GM12865 (cell line): Measurements from ENCODE around the gene GABBR2.

Experiments
- DNase-seq: peaks from one replicate; pipeline ENCODE4 v3.0.0; 2010; ENCODE audit warnings: low read depth
- H3K4me3 ChIP-seq: 2 replicates; pipeline ENCODE4 v1.5.1; 2011; ENCODE audit warnings: mild to moderate bottlenecking, low read depth, low read length, control low read depth
- CTCF ChIP-seq: IDR thresholded peaks from 2 replicates; pipeline ENCODE4 v1.5.1; 2011; ENCODE audit warnings: low read length, control low read depth, low read depth, inconsistent platforms; ENCODE audit not compliant: insufficient read depth; ENCODE audit errors: missing control alignments

GABBR2 gene

DNA sequence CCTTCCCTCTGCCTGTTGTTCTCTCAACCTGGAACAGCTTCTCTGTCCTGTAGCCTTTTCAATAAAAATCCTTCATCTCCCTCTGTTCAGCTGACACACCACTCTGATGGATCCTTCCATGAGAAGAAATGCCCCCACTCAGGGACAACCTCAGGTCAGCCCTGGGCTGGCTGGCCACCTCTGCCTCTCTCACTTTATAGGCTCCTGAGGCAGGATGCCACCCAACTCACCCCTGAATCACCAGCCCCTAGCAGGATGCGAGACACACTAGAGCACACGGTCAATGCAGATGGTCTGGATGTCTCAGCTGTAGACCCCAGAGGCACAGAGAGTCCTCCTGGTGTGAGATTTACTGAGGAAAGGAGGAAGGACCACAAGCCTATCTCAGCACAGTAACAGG, 93.8 kb downstream of the GABBR2 start:
- no peak for TF ChIP-seq CTCF
- no peak overlapping the region for H3K4me3 ChIP-seq
- no peak for DNase-seq

DNA sequence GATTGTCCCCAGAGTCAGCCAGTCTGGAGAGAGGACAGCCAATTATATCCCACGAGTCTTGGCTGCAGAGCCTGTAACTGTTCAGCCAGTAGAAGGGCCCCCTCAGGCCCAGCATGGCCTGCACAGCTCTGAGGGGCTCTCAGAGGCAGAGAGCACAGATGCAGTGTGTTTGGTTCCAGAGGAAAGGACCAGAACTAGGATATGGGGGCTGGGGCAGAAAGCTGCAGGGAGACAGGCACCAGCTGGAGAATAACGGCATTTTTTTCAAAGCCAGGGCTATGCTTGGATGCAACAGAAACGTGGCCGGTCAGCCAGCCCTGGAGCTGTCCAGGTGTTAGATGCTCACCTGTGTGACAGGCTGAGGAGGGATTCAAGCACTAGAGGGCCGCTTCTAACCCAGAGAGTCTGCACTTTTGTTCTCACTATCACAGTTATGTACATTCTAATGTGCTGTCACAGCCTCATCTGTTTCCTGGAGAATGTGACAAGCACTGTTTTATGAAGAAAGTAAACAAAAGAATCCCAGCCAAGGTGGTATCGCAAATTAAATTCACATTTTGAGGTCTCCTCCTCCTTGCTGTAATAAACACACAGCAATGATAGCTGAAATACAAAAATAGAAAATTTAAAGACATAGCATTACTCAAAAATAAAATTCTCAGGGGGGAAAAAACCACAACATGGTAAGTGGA, 96.5 kb downstream of the GABBR2 start:
- TF ChIP-seq CTCF, result no peak
- H3K4me3 ChIP-seq, result no peak overlapping the region
- no peak for DNase-seq

- no peak overlapping the region for H3K4me3 ChIP-seq
- no peak for TF ChIP-seq CTCF
- no peak for DNase-seq
Observed at GRCh38 chr9:98611319-98611718, 97.4 kb downstream of the GABBR2 start.

DNA sequence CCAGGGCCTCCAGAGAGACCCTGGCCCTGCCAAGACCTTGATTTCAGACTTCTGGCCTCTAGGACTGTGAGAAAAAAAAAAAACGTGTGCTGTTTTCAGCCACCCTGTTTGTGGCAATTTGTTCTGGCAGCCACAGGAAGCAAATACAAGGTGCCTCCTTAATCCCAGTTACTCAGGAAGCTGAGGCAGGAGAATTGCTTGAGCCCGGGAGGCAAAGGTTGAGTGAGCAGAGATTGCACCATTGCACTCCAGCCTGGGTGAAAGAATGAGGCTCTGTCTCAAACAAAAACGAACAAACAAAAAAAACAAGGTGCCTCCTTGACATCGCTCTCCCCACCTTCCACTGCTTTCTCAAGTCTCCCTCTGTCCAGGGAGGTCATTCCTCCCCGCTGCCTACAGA, 98.0 kb downstream of the GABBR2 start:
- DNase-seq, result no peak
- no peak overlapping the region for H3K4me3 ChIP-seq
- no peak for TF ChIP-seq CTCF

DNA sequence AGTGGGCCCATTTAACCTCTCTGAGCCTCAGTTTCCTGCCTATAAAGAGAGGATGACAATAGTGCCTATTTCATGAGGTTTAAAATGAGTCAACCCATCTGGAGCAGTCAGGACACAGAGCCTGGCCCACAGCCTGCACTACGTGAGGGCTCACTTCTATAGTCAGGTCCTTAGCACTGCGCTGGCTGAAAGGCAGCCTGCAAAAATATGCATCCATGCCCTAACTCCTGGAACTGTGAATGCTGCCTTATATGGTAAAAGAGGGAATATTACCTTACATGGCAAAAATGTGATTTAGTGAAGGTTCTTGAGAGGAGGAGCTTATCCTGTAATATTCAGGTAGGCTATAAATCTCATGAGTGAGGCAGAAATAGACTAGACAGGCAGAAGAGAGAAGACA, 98.5 kb downstream of the GABBR2 start:
- DNase-seq, result no peak
- H3K4me3 ChIP-seq, result no peak overlapping the region
- no peak for TF ChIP-seq CTCF

- DNase-seq, result no peak
- no peak for TF ChIP-seq CTCF
- H3K4me3 ChIP-seq, result no peak overlapping the region
Observed at GRCh38 chr9:98609646-98610045, 99.1 kb downstream of the GABBR2 start.

DNA sequence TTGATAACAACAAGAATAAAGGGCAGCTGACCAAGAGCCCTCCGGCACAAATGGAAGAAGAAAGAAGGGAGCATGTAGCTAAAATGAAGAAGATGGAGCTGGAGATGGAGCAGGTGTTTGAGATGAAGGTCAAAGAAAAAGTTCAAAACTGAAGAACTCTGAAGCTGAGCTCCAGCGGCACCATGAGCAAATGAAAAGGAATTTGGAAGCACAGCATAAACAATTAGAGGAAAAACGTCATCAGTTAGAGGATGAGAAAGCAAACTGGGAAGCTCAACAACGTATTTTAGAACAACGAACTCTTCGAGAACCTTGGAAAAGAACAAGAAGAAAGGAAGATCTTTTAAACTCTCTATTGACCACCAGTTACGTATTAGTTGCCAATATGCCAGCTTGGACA, 100.9 kb downstream of the GABBR2 start:
- no peak for TF ChIP-seq CTCF
- no peak overlapping the region for H3K4me3 ChIP-seq
- DNase-seq, result no peak
